ENCODE results near the gene HELZ2. TPM values are rescaled to one million over a fixed set of nuclear protein-coding genes. Genes with fewer than 3 reads are reported as not detected.

The HELZ2 gene
- total and polyA plus RNA-seq, 10 of the 15 experiments (the other 5 are each of a cell fraction or from before 2014, with no cell fraction given), result 0.05 to 33.3 (median 6.2) TPM

- whole genome bisulfite sequencing (ENCODE audit: insufficient coverage, insufficient replicate concordance, low lambda C conversion rate, missing lambda C conversion rate), result 95% methylated on average over 24 of the region's 28 CpGs
Measured at GRCh38 chr20:63570281-63571086, 3.6 kb downstream of the HELZ2 start.

GRCh38 chr20:63568986-63569949 lies 4.8 kb downstream of the HELZ2 start:
- WGBS (ENCODE audit: insufficient coverage, insufficient replicate concordance, low lambda C conversion rate, missing lambda C conversion rate), result 59% methylated on average over 36 of the region's 46 CpGs
- POLR2A ChIA-PET, result no interaction called here
- Histone ChIP-seq H3K4me3 (no peak overlapping the region), H3K9ac (ENCODE audit: control insufficient read depth, insufficient read depth, low read length) (no peak overlapping the region), H3K36me3 (ENCODE audit: control insufficient read depth in 2 of 2, insufficient read depth in 2 of 2, low read length in 1 of 2) (no peaks in the 10 kb centered on the region), H2AFZ (ENCODE audit: control insufficient read depth, low read depth, low read length) (no peak overlapping the region), H3K4me2 (ENCODE audit: control insufficient read depth, insufficient read depth) (peak overlapping the region; percentile 82; the same call in 1 of the 2 replicates), H3K27me3 (replicated peaks in 1 of 2; ENCODE audit: control insufficient read depth in 2 of 2, insufficient read depth in 2 of 2, low read length in 1 of 2) (no peaks in the 10 kb centered on the region), H3K27ac (ENCODE audit: control insufficient read depth, insufficient read depth) (no peak overlapping the region), H3K4me1 (ENCODE audit: control insufficient read depth, insufficient read depth, low read length) (peaks cover 29% of the 10 kb centered on the region), H3K79me2 (ENCODE audit: control insufficient read depth, insufficient read depth, low read length) (peaks cover 3% of the 10 kb centered on the region; the same call in 1 of the 2 replicates), H4K20me1 (ENCODE audit: control insufficient read depth, insufficient read depth) (no peaks in the 10 kb centered on the region), H3K9me3 (replicated peaks; ENCODE audit: control insufficient read depth, insufficient read depth, low read length) (no peaks in the 10 kb centered on the region; the same call in 2 of the 3 replicates)
- SMC1A ChIA-PET (ENCODE audit: uncharacterized antibody, unreplicated experiment), result interaction anchor here (1.1 to 1.2 kb wide), 2 partner anchors 14 to 79 kb away, joined by 3 to 5 read pairs; no protein-coding TSS in a partner anchor
- BruUV-seq (replicated peaks), result no TSS peak
- RAD21 ChIA-PET (ENCODE audit: unreplicated experiment), result interaction anchor here (1.9 kb wide), 1 partner anchor 32 kb away, joined by 6 read pairs; the partner anchor contains the start of gene PTK6
- in situ Hi-C loops (cut with MboI) (no loop called here), intact Hi-C loops (cut with micrococcal nuclease; ENCODE audit: unreplicated experiment) (no loop called here)
- FAIRE-seq, result no peak
- DNase-seq (ENCODE audit: low read depth, low spot score), result no peak
- ATAC-seq, result no peak
- TF ChIP-seq GABPA (IDR thresholded peaks at IDR 0.05; ENCODE audit: low read depth) (no peak), ZZZ3 (IDR thresholded peaks at IDR 0.05; ENCODE audit: control insufficient read depth, insufficient read length, low read depth) (no peak), POLR2A (IDR thresholded peaks at IDR 0.05; ENCODE audit: low read depth, low read length) (no peak), IKZF2 (IDR thresholded peaks at IDR 0.05) (no peak), STAT3 (IDR thresholded peaks at IDR 0.05; ENCODE audit: low read depth, low read length) (no peak)
- TF ChIP-seq, protein P1, sequence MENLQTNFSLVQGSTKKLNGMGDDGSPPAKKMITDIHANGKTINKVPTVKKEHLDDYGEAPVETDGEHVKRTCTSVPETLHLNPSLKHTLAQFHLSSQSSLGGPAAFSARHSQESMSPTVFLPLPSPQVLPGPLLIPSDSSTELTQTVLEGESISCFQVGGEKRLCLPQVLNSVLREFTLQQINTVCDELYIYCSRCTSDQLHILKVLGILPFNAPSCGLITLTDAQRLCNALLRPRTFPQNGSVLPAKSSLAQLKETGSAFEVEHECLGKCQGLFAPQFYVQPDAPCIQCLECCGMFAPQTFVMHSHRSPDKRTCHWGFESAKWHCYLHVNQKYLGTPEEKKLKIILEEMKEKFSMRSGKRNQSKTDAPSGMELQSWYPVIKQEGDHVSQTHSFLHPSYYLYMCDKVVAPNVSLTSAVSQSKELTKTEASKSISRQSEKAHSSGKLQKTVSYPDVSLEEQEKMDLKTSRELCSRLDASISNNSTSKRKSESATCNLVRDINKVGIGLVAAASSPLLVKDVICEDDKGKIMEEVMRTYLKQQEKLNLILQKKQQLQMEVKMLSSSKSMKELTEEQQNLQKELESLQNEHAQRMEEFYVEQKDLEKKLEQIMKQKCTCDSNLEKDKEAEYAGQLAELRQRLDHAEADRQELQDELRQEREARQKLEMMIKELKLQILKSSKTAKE (IDR thresholded peaks at IDR 0.05; ENCODE audit: low read depth, poor library complexity, severe bottlenecking), result no peak
- CTCF ChIA-PET, result interaction anchor here (2.3 kb wide), 1 partner anchor 32 kb away, joined by 5 read pairs; the partner anchor contains the start of gene PTK6

More at GRCh38 chr20:63570281-63571086, 3.6 kb downstream of the HELZ2 start:
- intact Hi-C loops (cut with micrococcal nuclease; ENCODE audit: unreplicated experiment), result no loop called here
- H3K27me3 ChIP-seq (replicated peaks in 1 of 2; ENCODE audit: control insufficient read depth in 2 of 2, insufficient read depth in 2 of 2, low read length in 1 of 2), result no peaks in the 10 kb centered on the region
- H3K9ac ChIP-seq (ENCODE audit: control insufficient read depth, insufficient read depth, low read length), result no peak overlapping the region
- no peak overlapping the region for H3K4me3 ChIP-seq
- no peaks in the 10 kb centered on the region for H3K36me3 ChIP-seq (ENCODE audit: control insufficient read depth in 2 of 2, insufficient read depth in 2 of 2, low read length in 1 of 2)
- DNase-seq (ENCODE audit: low read depth, low spot score) (no peak), FAIRE-seq (no peak), ATAC-seq (no peak)
- peaks cover 34% of the 10 kb centered on the region for H3K4me1 ChIP-seq (ENCODE audit: control insufficient read depth, insufficient read depth, low read length)
- ChIA-PET CTCF (no interaction called here), RAD21 (ENCODE audit: unreplicated experiment) (no interaction called here), SMC1A (ENCODE audit: uncharacterized antibody, unreplicated experiment) (no interaction called here), POLR2A (interaction anchor here (0.6 kb wide), 2 partner anchors 15 to 297 kb away, joined by 3 read pairs; no protein-coding TSS in a partner anchor)
- H3K79me2 ChIP-seq (ENCODE audit: control insufficient read depth, insufficient read depth, low read length), result peaks cover 3% of the 10 kb centered on the region; the same call in 1 of the 2 replicates
- H3K27ac ChIP-seq (ENCODE audit: control insufficient read depth, insufficient read depth), result no peak overlapping the region
- H4K20me1 ChIP-seq (ENCODE audit: control insufficient read depth, insufficient read depth), result no peaks in the 10 kb centered on the region
- no TSS peak for BruUV-seq (replicated peaks)
- H3K9me3 ChIP-seq (replicated peaks; ENCODE audit: control insufficient read depth, insufficient read depth, low read length), result no peaks in the 10 kb centered on the region; the same call in 2 of the 3 replicates
- H2AFZ ChIP-seq (ENCODE audit: control insufficient read depth, low read depth, low read length), result no peak overlapping the region
- H3K4me2 ChIP-seq (ENCODE audit: control insufficient read depth, insufficient read depth), result no peak overlapping the region
- TF ChIP-seq POLR2A (IDR thresholded peaks at IDR 0.05; ENCODE audit: low read depth, low read length), result peak; percentile 21; the same call in 1 of the 2 replicates
- TF ChIP-seq TCF7 (IDR thresholded peaks at IDR 0.05; ENCODE audit: borderline replicate concordance), result no peak
- in situ Hi-C loops (cut with MboI), result no loop called here

Measured in GM12878 (cell line).